Body of pancreas (tissue), 4 donors: ENCODE data around the gene UBE2E3.

Source experiments
- POLR2A ChIP-seq, 3 donors: fragments of 450-650 bp; IDR thresholded peaks; one replicate each; pipeline ENCODE4 v1.6.1; 2016; ENCODE audit warnings: antibody characterized with exemption in 3 of 3, mild to moderate bottlenecking in 2 of 3
- TF ChIP-seq, protein P1 (sequence below), 7 experiments: fragments of 450-650 bp in 4 of 7; fragments of 200-600 bp in 3 of 7; sonication (generic) in 3 of 7; IDR thresholded peaks; one replicate each; pipeline ENCODE4 v1.5.1; 2016 to 2019; ENCODE audit warnings: antibody characterized with exemption in 7 of 7

DNA sequence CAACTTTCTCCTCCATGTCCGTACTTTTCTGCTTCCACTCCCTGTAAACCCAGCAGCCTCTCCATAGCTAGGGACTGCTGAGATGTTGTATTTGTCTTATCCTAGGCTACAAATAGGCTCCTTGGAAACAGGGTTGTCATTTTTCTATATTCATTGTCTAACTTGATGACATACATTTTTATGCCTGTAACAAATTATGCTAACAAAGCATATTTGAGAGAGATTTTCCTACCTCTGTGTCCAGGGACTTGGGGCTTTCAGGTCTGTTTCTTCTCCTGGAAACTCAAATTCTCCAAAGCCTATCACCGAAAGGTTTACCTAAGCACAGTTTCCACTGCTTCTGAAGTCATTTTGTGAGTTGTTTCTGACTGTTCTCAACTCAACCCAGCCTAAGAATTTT, 102.7 kb downstream of the UBE2E3 start:
- TF ChIP-seq, protein P1, sequence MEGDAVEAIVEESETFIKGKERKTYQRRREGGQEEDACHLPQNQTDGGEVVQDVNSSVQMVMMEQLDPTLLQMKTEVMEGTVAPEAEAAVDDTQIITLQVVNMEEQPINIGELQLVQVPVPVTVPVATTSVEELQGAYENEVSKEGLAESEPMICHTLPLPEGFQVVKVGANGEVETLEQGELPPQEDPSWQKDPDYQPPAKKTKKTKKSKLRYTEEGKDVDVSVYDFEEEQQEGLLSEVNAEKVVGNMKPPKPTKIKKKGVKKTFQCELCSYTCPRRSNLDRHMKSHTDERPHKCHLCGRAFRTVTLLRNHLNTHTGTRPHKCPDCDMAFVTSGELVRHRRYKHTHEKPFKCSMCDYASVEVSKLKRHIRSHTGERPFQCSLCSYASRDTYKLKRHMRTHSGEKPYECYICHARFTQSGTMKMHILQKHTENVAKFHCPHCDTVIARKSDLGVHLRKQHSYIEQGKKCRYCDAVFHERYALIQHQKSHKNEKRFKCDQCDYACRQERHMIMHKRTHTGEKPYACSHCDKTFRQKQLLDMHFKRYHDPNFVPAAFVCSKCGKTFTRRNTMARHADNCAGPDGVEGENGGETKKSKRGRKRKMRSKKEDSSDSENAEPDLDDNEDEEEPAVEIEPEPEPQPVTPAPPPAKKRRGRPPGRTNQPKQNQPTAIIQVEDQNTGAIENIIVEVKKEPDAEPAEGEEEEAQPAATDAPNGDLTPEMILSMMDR (IDR thresholded peaks at IDR 0.05) = no peak
- no peak for TF ChIP-seq POLR2A (IDR thresholded peaks at IDR 0.05)
